ENCODE data around the gene CENPL. TPM values are rescaled to one million over a fixed set of nuclear protein-coding genes. Genes with fewer than 3 reads are reported as not detected.

CENPL gene
- total RNA-seq, result 6.1 and 8.7 TPM in 2 replicates

GRCh38 chr1:173824315-173825081 lies at the start of gene CENPL, which contains the start of gene DARS2:
Gene CENPL (minus strand): TSS chr1:173824883. CDS start chr1:173811299, 13,584 bp downstream.
Gene DARS2 (plus strand): TSS chr1:173824673. CDS start chr1:173825230, 557 bp downstream.

GRCh38 chr1:173868266-173869020 lies 43.8 kb upstream of the CENPL start, which contains the start of gene ZBTB37:
Gene ZBTB37 (plus strand): TSS chr1:173868380. CDS start chr1:173870226, 1,846 bp downstream.

GRCh38 chr1:173867753-173868265 lies 43.1 kb upstream of the CENPL start, which contains the start of gene GAS5:
Gene GAS5 (minus strand): TSS chr1:173867989.

Other genes with a start within 250 kb of the CENPL start
- not detected in 2 replicates for gene SLC9C2, start 221.8 kb downstream of the CENPL start, total RNA-seq
- not detected in 2 replicates for gene TEX50, start 189.5 kb downstream of the CENPL start, total RNA-seq
- 0.14 TPM in 1 of 2 replicates, not detected in the other for gene ANKRD45, start 155.0 kb downstream of the CENPL start, total RNA-seq
- 31.6 and 31.7 TPM in 2 replicates for gene KLHL20, start 109.9 kb downstream of the CENPL start, total RNA-seq
- gene DARS2, start 210 bp downstream of the CENPL start, total RNA-seq, result 9.5 and 12.0 TPM in 2 replicates
- 448 and 566 TPM in 2 replicates for gene GAS5, start 43.1 kb upstream of the CENPL start, total RNA-seq
- gene ZBTB37, start 43.5 kb upstream of the CENPL start, total RNA-seq, result 4.8 and 6.6 TPM in 2 replicates
- not detected in 2 replicates for gene SERPINC1, start 92.4 kb upstream of the CENPL start, total RNA-seq
- gene RC3H1, start 197.5 kb upstream of the CENPL start, total RNA-seq, result 12.9 and 15.3 TPM in 2 replicates